Retinal pigment epithelial cell (primary cell): ENCODE data around the gene CFAP77.

Experiments
- DNase-seq: peaks from one replicate; pipeline ENCODE4 v3.0.0-alpha.2; 2010; ENCODE audit warnings: low read depth
- H3K4me3 ChIP-seq: 2 replicates; pipeline ENCODE4 v1.5.1; 2011; ENCODE audit warnings: mild to moderate bottlenecking, low read length, control low read depth, moderate library complexity
- CTCF ChIP-seq: conservative IDR thresholded peaks from 2 replicates; pipeline ENCODE4 v1.5.1; 2011; ENCODE audit warnings: low read depth, low read length, control low read depth, inconsistent platforms

CFAP77 gene

GRCh38 chr9:132516301-132516700, 106.3 kb downstream of the CFAP77 start:
- H3K4me3 ChIP-seq = no peak overlapping the region
- DNase-seq = no peak
- TF ChIP-seq CTCF = no peak

GRCh38 chr9:132516911-132517310, 106.9 kb downstream of the CFAP77 start:
- H3K4me3 ChIP-seq = no peak overlapping the region
- no peak for TF ChIP-seq CTCF
- no peak for DNase-seq

GRCh38 chr9:132517815-132518550, 108.0 kb downstream of the CFAP77 start:
- no peak for TF ChIP-seq CTCF
- H3K4me3 ChIP-seq = no peak overlapping the region
- no peak for DNase-seq

GRCh38 chr9:132518626-132519025, 108.6 kb downstream of the CFAP77 start:
- DNase-seq = no peak

GRCh38 chr9:132519033-132519432, 109.0 kb downstream of the CFAP77 start:
- no peak overlapping the region for H3K4me3 ChIP-seq
- DNase-seq = no peak
- TF ChIP-seq CTCF = no peak

More at GRCh38 chr9:132518626-132519025, 108.6 kb downstream of the CFAP77 start:
- no peak for TF ChIP-seq CTCF
- H3K4me3 ChIP-seq = no peak overlapping the region

- DNase-seq = no peak
- TF ChIP-seq CTCF = no peak
- no peak overlapping the region for H3K4me3 ChIP-seq
These were observed 110.6 kb downstream of the CFAP77 start for GRCh38 chr9:132520612-132521011.

- no peak for TF ChIP-seq CTCF
- no peak for DNase-seq
- no peak overlapping the region for H3K4me3 ChIP-seq
These were observed 115.5 kb downstream of the CFAP77 start for GRCh38 chr9:132525308-132526023.
